ENCODE results near the gene QRFP.

DNA sequence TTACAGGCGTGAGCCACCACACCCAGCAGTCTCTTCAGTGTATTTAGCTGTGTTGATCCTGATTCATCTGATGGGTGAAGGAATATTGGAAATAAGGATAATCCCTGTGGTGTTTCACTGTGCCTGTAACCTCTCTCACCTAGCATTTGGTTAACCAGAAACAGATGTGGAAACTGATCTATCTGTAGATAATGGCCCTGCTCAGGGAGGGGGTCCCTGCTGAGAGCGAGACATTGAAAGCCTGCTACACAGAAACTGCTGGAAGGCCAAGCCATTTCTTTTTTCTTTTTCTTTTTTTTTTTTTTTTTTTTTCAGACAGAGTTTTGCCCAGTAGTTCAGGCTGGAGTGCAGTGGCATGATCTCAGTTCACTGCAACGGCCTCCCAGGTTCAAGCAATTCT lies 28.4 kb downstream of the QRFP start:
- TF ChIP-seq, protein P1, sequence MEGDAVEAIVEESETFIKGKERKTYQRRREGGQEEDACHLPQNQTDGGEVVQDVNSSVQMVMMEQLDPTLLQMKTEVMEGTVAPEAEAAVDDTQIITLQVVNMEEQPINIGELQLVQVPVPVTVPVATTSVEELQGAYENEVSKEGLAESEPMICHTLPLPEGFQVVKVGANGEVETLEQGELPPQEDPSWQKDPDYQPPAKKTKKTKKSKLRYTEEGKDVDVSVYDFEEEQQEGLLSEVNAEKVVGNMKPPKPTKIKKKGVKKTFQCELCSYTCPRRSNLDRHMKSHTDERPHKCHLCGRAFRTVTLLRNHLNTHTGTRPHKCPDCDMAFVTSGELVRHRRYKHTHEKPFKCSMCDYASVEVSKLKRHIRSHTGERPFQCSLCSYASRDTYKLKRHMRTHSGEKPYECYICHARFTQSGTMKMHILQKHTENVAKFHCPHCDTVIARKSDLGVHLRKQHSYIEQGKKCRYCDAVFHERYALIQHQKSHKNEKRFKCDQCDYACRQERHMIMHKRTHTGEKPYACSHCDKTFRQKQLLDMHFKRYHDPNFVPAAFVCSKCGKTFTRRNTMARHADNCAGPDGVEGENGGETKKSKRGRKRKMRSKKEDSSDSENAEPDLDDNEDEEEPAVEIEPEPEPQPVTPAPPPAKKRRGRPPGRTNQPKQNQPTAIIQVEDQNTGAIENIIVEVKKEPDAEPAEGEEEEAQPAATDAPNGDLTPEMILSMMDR (IDR thresholded peaks at IDR 0.05), result no peak
- no peak for TF ChIP-seq EP300 (IDR thresholded peaks at IDR 0.05)
- no peak for TF ChIP-seq POLR2A (IDR thresholded peaks at IDR 0.05)
- TF ChIP-seq POLR2AphosphoS5 (IDR thresholded peaks at IDR 0.05), result no peak

All from gastroesophageal sphincter (tissue), 3 donors.